Measurements from ENCODE around the gene ITGA3. TPM values are rescaled to one million over a fixed set of nuclear protein-coding genes. Genes with fewer than 3 reads are reported as not detected.

Gene ITGA3
- total and polyA plus RNA-seq, 4 donors = 0.79 to 4.4 (median 1.4) TPM

DNA sequence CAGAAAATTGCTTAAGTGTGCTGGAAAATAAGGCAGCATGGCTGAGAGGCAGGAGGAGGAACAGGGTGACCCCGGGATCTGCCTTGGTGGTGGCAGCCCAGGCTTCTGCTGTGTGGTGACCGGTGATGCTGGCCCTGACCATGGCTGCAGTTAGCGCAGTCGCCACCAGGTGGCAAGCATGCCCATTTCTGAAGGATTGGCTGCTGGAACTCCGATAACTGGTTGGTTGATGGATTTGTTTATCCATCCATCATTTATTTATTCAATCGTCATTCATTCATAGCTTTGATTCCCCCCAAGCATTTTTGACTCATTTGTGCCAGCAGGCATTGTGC is 29.1 kb upstream of the ITGA3 start:
- no peak overlapping the region for H3K9ac ChIP-seq (ENCODE audit: low read depth in 1 of 2, low read length in 2 of 2)
- no peak overlapping the region for H3K27ac ChIP-seq (ENCODE audit: low read depth in 1 of 2, low read length in 2 of 2)
- peaks cover 0 to 7% (median 1%) of the 10 kb centered on the region in 4 donors for H3K4me1 ChIP-seq (ENCODE audit: control insufficient read depth in 4 of 4, insufficient read depth in 4 of 4, low read length in 3 of 4)
- peaks cover 0 to 2% (median 1%) of the 10 kb centered on the region in 4 donors for H3K27me3 ChIP-seq (ENCODE audit: control insufficient read depth in 4 of 4, insufficient read depth in 4 of 4, low read length in 3 of 4)
- DNase-seq (ENCODE audit: low spot score) = peak; percentile 85
- TF ChIP-seq FOXA2 (IDR thresholded peaks at IDR 0.05) (no peak), RAD21 (IDR thresholded peaks at IDR 0.05) (peak; percentile 87 to 92)
- TF ChIP-seq, protein P1, sequence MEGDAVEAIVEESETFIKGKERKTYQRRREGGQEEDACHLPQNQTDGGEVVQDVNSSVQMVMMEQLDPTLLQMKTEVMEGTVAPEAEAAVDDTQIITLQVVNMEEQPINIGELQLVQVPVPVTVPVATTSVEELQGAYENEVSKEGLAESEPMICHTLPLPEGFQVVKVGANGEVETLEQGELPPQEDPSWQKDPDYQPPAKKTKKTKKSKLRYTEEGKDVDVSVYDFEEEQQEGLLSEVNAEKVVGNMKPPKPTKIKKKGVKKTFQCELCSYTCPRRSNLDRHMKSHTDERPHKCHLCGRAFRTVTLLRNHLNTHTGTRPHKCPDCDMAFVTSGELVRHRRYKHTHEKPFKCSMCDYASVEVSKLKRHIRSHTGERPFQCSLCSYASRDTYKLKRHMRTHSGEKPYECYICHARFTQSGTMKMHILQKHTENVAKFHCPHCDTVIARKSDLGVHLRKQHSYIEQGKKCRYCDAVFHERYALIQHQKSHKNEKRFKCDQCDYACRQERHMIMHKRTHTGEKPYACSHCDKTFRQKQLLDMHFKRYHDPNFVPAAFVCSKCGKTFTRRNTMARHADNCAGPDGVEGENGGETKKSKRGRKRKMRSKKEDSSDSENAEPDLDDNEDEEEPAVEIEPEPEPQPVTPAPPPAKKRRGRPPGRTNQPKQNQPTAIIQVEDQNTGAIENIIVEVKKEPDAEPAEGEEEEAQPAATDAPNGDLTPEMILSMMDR (IDR thresholded peaks at IDR 0.05; ENCODE audit: low read depth, low read length, missing input control) = peak; percentile 97
- no peaks in the 10 kb centered on the region for H3K36me3 ChIP-seq (ENCODE audit: control insufficient read depth in 4 of 4, insufficient read depth in 3 of 4, low read depth in 1 of 4, low read length in 3 of 4)
- H3K4me3 ChIP-seq (ENCODE audit: low read depth in 1 of 3, low read length in 3 of 3) = no peak overlapping the region
- no peaks in the 10 kb centered on the region for H3K9me3 ChIP-seq (ENCODE audit: control insufficient read depth in 4 of 4, low read length in 3 of 4)
- WGBS = under 1% methylated on average over 6 of the region's 6 CpGs

DNA sequence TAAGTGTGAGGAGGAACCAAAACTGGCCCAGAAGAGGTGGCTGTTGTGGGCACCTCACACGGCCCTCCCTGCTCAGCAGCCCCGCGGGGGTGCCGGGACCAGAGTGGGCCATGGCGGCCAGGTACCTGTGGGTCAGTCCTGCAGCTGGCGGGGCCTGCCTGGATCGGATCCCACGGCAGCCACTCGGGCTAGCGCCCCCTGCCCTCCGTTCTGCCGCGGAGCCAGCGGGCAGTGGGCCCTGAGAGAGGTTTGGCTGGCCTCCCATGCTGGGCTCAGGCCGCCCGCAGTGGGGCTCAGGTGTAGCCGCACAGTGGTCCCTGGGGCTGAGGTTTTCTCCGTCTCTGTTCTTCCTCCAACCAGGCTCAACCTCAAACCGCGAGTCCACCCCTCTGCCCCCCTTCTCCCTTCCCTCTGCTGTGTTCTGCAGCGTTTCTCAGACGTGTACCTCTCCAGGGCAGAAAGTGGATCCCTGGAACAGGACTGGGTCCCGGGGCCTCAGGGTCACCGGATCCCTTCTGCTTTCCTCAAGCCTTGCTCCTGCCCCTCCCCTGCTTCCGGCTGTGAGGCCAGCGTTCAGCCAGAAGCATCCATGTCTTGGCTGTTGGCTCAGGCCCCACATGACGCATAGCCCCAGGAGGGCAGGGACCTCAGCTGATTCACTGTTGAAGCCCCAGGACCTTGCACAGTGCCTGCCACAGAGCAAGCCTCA is 28.6 kb upstream of the ITGA3 start:
- Histone ChIP-seq H3K9ac (ENCODE audit: low read depth in 1 of 2, low read length in 2 of 2) (no peak overlapping the region), H3K27me3 (ENCODE audit: control insufficient read depth in 4 of 4, insufficient read depth in 4 of 4, low read length in 3 of 4) (peaks cover 0 to 2% (median 1%) of the 10 kb centered on the region in 4 donors), H3K4me1 (ENCODE audit: control insufficient read depth in 4 of 4, insufficient read depth in 4 of 4, low read length in 3 of 4) (peaks cover 0 to 7% (median 1%) of the 10 kb centered on the region in 4 donors), H3K9me3 (ENCODE audit: control insufficient read depth in 4 of 4, low read length in 3 of 4) (no peaks in the 10 kb centered on the region), H3K4me3 (ENCODE audit: low read depth in 1 of 3, low read length in 3 of 3) (no peak overlapping the region), H3K36me3 (ENCODE audit: control insufficient read depth in 4 of 4, insufficient read depth in 3 of 4, low read depth in 1 of 4, low read length in 3 of 4) (no peaks in the 10 kb centered on the region), H3K27ac (ENCODE audit: low read depth in 1 of 2, low read length in 2 of 2) (no peak overlapping the region)
- no peak for DNase-seq (ENCODE audit: low spot score)
- 12% methylated on average over 27 of the region's 27 CpGs for WGBS
- TF ChIP-seq GABPA (IDR thresholded peaks at IDR 0.05 in 1 of 2, conservative IDR thresholded peaks at IDR 0.05 in 1 of 2) (no peak), HNF4G (IDR thresholded peaks at IDR 0.05) (no peak), TAF1 (conservative IDR thresholded peaks at IDR 0.05) (no peak), NR2F2 (IDR thresholded peaks at IDR 0.05) (peak; percentile 41), RXRA (IDR thresholded peaks at IDR 0.05) (peak in 1 of 2 donors; percentile 14), HNF4A (conservative IDR thresholded peaks at IDR 0.05) (no peak)

DNA sequence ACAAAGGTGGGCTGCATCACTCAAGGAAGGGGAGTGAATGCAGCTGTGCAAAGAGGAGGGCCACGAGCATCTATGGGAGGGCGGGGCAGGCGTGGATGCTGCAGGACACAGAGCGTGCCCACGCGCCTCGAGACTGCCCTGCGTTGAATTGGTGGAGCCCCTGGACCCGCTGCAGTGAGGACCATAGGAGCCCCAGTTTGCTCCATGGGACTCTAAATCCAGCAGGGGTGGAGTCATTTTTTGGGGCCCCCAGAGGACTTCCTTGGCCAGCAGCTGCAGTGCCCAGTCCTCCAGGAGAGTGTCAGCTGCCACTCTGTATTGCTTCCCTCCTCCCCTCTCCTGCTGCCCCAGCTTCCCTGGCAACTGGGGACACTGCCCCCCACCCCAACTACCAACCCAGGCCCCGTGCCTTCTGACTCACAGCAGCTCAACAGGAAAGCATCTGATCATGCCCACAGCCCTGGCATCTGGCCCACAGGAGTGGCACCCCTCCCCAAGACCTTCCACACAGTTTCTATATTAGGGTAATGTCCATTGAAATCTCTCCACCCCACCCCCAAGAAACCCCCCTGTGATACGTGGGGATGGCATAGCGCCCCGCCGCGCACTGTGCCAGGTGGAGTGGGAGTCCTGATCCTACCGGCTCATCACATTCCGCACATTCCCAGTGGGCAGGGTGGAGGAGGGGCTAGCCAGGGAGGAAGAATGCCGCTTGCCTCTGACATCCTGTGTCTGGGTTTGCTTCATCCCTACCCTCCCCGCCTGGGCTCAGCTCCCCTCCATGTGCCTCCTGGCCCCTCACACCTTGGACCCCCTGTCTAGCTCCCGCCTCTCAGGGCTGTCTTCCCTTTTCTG is 27.8 kb upstream of the ITGA3 start:
- H3K9me3 ChIP-seq (ENCODE audit: control insufficient read depth in 4 of 4, low read length in 3 of 4) = no peaks in the 10 kb centered on the region
- H3K4me1 ChIP-seq (ENCODE audit: control insufficient read depth in 4 of 4, insufficient read depth in 4 of 4, low read length in 3 of 4) = peaks cover 0 to 7% (median 1%) of the 10 kb centered on the region in 4 donors
- no peak overlapping the region for H3K9ac ChIP-seq (ENCODE audit: low read depth in 1 of 2, low read length in 2 of 2)
- 46% methylated on average over 20 of the region's 20 CpGs for WGBS
- H3K27ac ChIP-seq (ENCODE audit: low read depth in 1 of 2, low read length in 2 of 2) = no peak overlapping the region
- no peaks in the 10 kb centered on the region for H3K36me3 ChIP-seq (ENCODE audit: control insufficient read depth in 4 of 4, insufficient read depth in 3 of 4, low read depth in 1 of 4, low read length in 3 of 4)
- no peak for DNase-seq (ENCODE audit: low spot score)
- H3K4me3 ChIP-seq (ENCODE audit: low read depth in 1 of 3, low read length in 3 of 3) = no peak overlapping the region
- peaks cover 0 to 2% (median 1%) of the 10 kb centered on the region in 4 donors for H3K27me3 ChIP-seq (ENCODE audit: control insufficient read depth in 4 of 4, insufficient read depth in 4 of 4, low read length in 3 of 4)
- no peak for TF ChIP-seq HNF4G (IDR thresholded peaks at IDR 0.05)
- no peak for TF ChIP-seq YY1 (IDR thresholded peaks at IDR 0.05)
- no peak for TF ChIP-seq FOXA2 (IDR thresholded peaks at IDR 0.05)
- TF ChIP-seq, protein P2, sequence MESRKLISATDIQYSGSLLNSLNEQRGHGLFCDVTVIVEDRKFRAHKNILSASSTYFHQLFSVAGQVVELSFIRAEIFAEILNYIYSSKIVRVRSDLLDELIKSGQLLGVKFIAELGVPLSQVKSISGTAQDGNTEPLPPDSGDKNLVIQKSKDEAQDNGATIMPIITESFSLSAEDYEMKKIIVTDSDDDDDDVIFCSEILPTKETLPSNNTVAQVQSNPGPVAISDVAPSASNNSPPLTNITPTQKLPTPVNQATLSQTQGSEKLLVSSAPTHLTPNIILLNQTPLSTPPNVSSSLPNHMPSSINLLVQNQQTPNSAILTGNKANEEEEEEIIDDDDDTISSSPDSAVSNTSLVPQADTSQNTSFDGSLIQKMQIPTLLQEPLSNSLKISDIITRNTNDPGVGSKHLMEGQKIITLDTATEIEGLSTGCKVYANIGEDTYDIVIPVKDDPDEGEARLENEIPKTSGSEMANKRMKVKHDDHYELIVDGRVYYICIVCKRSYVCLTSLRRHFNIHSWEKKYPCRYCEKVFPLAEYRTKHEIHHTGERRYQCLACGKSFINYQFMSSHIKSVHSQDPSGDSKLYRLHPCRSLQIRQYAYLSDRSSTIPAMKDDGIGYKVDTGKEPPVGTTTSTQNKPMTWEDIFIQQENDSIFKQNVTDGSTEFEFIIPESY (IDR thresholded peaks at IDR 0.05) = no peak
- TF ChIP-seq, protein P3, sequence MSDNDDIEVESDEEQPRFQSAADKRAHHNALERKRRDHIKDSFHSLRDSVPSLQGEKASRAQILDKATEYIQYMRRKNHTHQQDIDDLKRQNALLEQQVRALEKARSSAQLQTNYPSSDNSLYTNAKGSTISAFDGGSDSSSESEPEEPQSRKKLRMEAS (IDR thresholded peaks at IDR 0.05) = no peak
- no peak for TF ChIP-seq SP1 (IDR thresholded peaks at IDR 0.05)
- TF ChIP-seq, protein P1 (IDR thresholded peaks at IDR 0.05; ENCODE audit: low read depth, low read length, missing input control) = no peak
- TF ChIP-seq NR2F2 (IDR thresholded peaks at IDR 0.05) = no peak
- no peak for TF ChIP-seq TAF1 (conservative IDR thresholded peaks at IDR 0.05)
